ENCODE results near the gene CHCHD3.

- TF ChIP-seq CTCF (IDR thresholded peaks at IDR 0.05) (no peak), POLR2A (IDR thresholded peaks at IDR 0.05) (no peak)
Measured at GRCh38 chr7:132777956-132778355, 303.9 kb downstream of the CHCHD3 start.
